Activated CD8-positive, alpha-beta T cell treated with anti-CD3 and anti-CD28 coated beads for 36 hours (primary cell): ENCODE measurements around the gene RMI1. TPM values are rescaled to one million over a fixed set of nuclear protein-coding genes. Genes with fewer than 3 reads are reported as not detected.

Source experiments
- ATAC-seq: fragments of 200-7000 bp; cut with Tn5 transposase; one replicate; pipeline ENCODE4 v1.10.0; 2021; ENCODE audit warnings: mild to moderate bottlenecking, moderate library complexity
- CTCF ChIA-PET: fragments of 350-600 bp; sonication (Branson Sonifier 250); formaldehyde crosslinking; loops from one replicate; lab custom pipeline; 2021; ENCODE audit warnings: antibody characterized with exemption; lab: Charles Lee
- POLR2A ChIA-PET: fragments of 350-600 bp; sonication (Branson Sonifier 250); formaldehyde crosslinking; loops from one replicate; lab custom pipeline; 2021; ENCODE audit warnings: antibody characterized with exemption; lab: Charles Lee
- DNase-seq: peaks from one replicate; pipeline ENCODE4 v3.0.0-alpha.2; 2020
- H3K27ac Mint-ChIP-seq: one replicate; pipeline ENCODE4 v1.8.0; 2021; ENCODE audit warnings: mild to moderate bottlenecking, mixed read lengths
- H3K27me3 Mint-ChIP-seq: one replicate; pipeline ENCODE4 v1.8.0; 2021; ENCODE audit warnings: mixed read lengths
- H3K36me3 Mint-ChIP-seq: one replicate; pipeline ENCODE4 v1.8.0; 2021; ENCODE audit warnings: low read depth, mixed read lengths
- H3K4me1 Mint-ChIP-seq: one replicate; pipeline ENCODE4 v1.8.0; 2021; ENCODE audit warnings: low read depth, mixed read lengths
- H3K4me3 Mint-ChIP-seq: one replicate; pipeline ENCODE4 v1.8.0; 2021; ENCODE audit warnings: mild to moderate bottlenecking, moderate library complexity, mixed read lengths
- H3K9me3 Mint-ChIP-seq: one replicate; pipeline ENCODE4 v1.8.0; 2021; ENCODE audit warnings: mixed read lengths
- intact Hi-C: fragments of 100-400 bp; cut with micrococcal nuclease; formaldehyde crosslinking; loops from one replicate; pipeline ENCODE4 v1.10.0; 2022
- total RNA-seq, 2 experiments: library from RNA; stranded (reverse); gene quantifications; one replicate each; pipeline ENCODE4 v1.2.3, GENCODE V29; 2021
- TF ChIP-seq, protein P1 (sequence below): fragments of 200-600 bp; IDR thresholded peaks from one replicate; pipeline ENCODE4 v1.8.0; 2022; ENCODE audit warnings: antibody characterized with exemption, mild to moderate bottlenecking

The RMI1 gene
- total RNA-seq, 2 experiments from 2014 or later, result 20.1 to 20.6 TPM

- H3K4me1 Mint-ChIP-seq, result peaks cover 11% of the 10 kb centered on the region
- ChIA-PET POLR2A (no interaction called here), CTCF (interaction anchor here (1.0 kb wide), 1 partner anchor 258 kb away, joined by 3 read pairs; no protein-coding TSS in a partner anchor)
- peaks cover 28% of the 10 kb centered on the region for H3K36me3 Mint-ChIP-seq
- TF ChIP-seq, protein P1, sequence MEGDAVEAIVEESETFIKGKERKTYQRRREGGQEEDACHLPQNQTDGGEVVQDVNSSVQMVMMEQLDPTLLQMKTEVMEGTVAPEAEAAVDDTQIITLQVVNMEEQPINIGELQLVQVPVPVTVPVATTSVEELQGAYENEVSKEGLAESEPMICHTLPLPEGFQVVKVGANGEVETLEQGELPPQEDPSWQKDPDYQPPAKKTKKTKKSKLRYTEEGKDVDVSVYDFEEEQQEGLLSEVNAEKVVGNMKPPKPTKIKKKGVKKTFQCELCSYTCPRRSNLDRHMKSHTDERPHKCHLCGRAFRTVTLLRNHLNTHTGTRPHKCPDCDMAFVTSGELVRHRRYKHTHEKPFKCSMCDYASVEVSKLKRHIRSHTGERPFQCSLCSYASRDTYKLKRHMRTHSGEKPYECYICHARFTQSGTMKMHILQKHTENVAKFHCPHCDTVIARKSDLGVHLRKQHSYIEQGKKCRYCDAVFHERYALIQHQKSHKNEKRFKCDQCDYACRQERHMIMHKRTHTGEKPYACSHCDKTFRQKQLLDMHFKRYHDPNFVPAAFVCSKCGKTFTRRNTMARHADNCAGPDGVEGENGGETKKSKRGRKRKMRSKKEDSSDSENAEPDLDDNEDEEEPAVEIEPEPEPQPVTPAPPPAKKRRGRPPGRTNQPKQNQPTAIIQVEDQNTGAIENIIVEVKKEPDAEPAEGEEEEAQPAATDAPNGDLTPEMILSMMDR, result no peak
- intact Hi-C loops, result no loop called here
- DNase-seq, result no peak
- no peak overlapping the region for H3K27ac Mint-ChIP-seq
- H3K9me3 Mint-ChIP-seq, result no peaks in the 10 kb centered on the region
- no peaks in the 10 kb centered on the region for H3K27me3 Mint-ChIP-seq
- ATAC-seq, result no peak
- H3K4me3 Mint-ChIP-seq, result no peak overlapping the region
Observed at GRCh38 chr9:84002344-84002743, 21.7 kb downstream of the RMI1 start.

- TF ChIP-seq, protein P1, result no peak
- ChIA-PET CTCF (interaction anchor here (1.0 kb wide), 1 partner anchor 257 kb away, joined by 3 read pairs; no protein-coding TSS in a partner anchor), POLR2A (no interaction called here)
- ATAC-seq (no peak), DNase-seq (no peak)
- Mint-ChIP-seq H3K9me3 (no peaks in the 10 kb centered on the region), H3K36me3 (peaks cover 28% of the 10 kb centered on the region), H3K4me3 (no peak overlapping the region), H3K4me1 (peaks cover 11% of the 10 kb centered on the region), H3K27ac (no peak overlapping the region), H3K27me3 (no peaks in the 10 kb centered on the region)
- intact Hi-C loops, result no loop called here
Observed at GRCh38 chr9:84003246-84003645, 22.6 kb downstream of the RMI1 start.

GRCh38 chr9:84007662-84008061 is 27.1 kb downstream of the RMI1 start:
- Mint-ChIP-seq H3K4me1 (no peaks in the 10 kb centered on the region), H3K4me3 (no peak overlapping the region), H3K9me3 (no peaks in the 10 kb centered on the region), H3K27me3 (no peaks in the 10 kb centered on the region), H3K27ac (no peak overlapping the region), H3K36me3 (peaks cover 9% of the 10 kb centered on the region)
- ATAC-seq, result no peak
- TF ChIP-seq, protein P1, result no peak
- intact Hi-C loops, result no loop called here
- CTCF ChIA-PET, result no interaction called here
- POLR2A ChIA-PET, result no interaction called here
- DNase-seq, result no peak

DNA sequence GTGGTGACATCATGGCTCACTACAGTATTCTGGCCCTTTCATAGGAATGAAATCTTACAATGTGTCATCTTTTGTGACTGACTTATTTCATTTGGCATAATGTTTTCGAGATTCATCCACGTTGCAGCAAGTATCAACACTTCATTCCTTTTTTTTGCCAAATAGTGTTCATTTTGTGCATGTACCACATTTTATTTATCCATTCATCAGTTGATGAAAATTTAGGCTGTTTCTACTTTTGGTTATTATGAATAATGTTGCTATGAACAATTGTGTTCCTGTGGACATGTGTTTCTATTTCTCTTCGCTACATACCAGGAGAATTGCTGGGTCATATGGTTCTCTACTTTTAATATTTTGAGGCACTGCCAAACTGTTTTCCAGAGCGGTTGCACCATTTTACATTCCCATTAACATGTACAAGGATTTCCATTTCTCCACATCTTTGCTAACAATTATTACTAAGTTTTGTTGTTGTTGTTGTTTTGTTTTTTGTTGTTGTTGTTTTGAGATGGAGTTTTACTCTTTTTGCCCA is 43.5 kb downstream of the RMI1 start:
- POLR2A ChIA-PET, result no interaction called here
- no peaks in the 10 kb centered on the region for H3K36me3 Mint-ChIP-seq
- H3K4me3 Mint-ChIP-seq, result no peak overlapping the region
- H3K4me1 Mint-ChIP-seq, result no peaks in the 10 kb centered on the region
- peaks cover 7% of the 10 kb centered on the region for H3K27me3 Mint-ChIP-seq
- no peak overlapping the region for H3K27ac Mint-ChIP-seq
- TF ChIP-seq, protein P1, result no peak
- intact Hi-C loops, result no loop called here
- H3K9me3 Mint-ChIP-seq, result no peaks in the 10 kb centered on the region
- DNase-seq, result no peak
- ATAC-seq, result no peak
- CTCF ChIA-PET, result no interaction called here

DNA sequence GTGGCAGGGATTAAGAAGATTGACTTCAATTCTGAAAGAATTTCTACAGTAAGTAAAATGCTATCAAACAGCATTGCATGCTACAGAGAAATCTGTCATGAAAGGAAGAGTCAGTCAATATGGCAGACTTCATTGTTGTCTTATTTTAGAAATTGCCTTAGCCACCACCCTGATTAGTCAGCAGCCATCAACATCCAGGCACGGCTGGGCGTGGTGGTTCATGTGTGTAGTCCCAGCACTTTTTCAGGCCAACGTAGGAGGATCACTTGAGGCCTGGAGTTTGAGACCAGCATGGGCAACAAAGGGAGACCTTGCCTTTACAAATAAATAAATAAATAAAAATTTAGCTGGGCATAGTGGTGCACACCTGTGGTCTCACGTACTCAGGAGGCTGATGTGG is 46.6 kb downstream of the RMI1 start:
- Mint-ChIP-seq H3K27ac (no peak overlapping the region), H3K4me1 (no peaks in the 10 kb centered on the region), H3K9me3 (no peaks in the 10 kb centered on the region), H3K27me3 (peaks cover 5% of the 10 kb centered on the region), H3K36me3 (no peaks in the 10 kb centered on the region), H3K4me3 (no peak overlapping the region)
- POLR2A ChIA-PET, result interaction anchor here (0.6 kb wide), 1 partner anchor 343 kb away, joined by 3 read pairs; no protein-coding TSS in a partner anchor
- CTCF ChIA-PET, result no interaction called here
- TF ChIP-seq, protein P1, result no peak
- intact Hi-C loops, result no loop called here
- DNase-seq, result no peak
- no peak for ATAC-seq
